SK-N-SH (cell line): ENCODE results near the gene BCAS4. TPM values are rescaled to one million over a fixed set of nuclear protein-coding genes. Genes with fewer than 3 reads are reported as not detected.

Experiments used
- CTCF ChIA-PET: fragments of 300-600, 350-600 bp; formaldehyde crosslinking; extraction: SDS; loops from one replicate; lab custom pipeline; 2021; lab: Yijun Ruan, JAX
- POLR2A ChIA-PET: fragments of 350-600 bp; sonication (Branson Sonifier 250); formaldehyde crosslinking; extraction: SDS; loops from one replicate; lab custom pipeline; 2020; ENCODE audit warnings: antibody characterized with exemption, inconsistent platforms; lab: Yijun Ruan, JAX
- DNase-seq: peaks from one replicate; pipeline ENCODE4 v3.0.0; 2012
- H2AFZ ChIP-seq: fragments of 200-600 bp; sonication (generic); 2 replicates; pipeline ENCODE4 v1.8.1; 2016; ENCODE audit warnings: antibody characterized with exemption, mild to moderate bottlenecking, low read depth
- H3F3A ChIP-seq: fragments of 200-600 bp; sonication (generic); replicated peaks from 2 replicates; pipeline ENCODE3; 2016; ENCODE audit warnings: antibody characterized with exemption, mild to moderate bottlenecking; ENCODE audit not compliant: insufficient read depth
- H3K27ac ChIP-seq, 2 experiments: fragments of 200-500 bp in 1 of 2; fragments of 200-600 bp in 1 of 2; sonication (Bioruptor generic) in 1 of 2; sonication (generic), shearing (Covaris generic) in 1 of 2; 2 replicates each; pipeline versions ENCODE4 v1.5.1 to v1.6.1; 2014 to 2016; ENCODE audit warnings: low read depth in 2 of 2, inconsistent platforms in 1 of 2, low read length in 1 of 2, mild to moderate bottlenecking in 1 of 2, mixed read lengths in 1 of 2
- H3K27me3 ChIP-seq: fragments of 200-600 bp; sonication (generic), shearing (Covaris generic); 2 replicates; pipeline ENCODE4 v1.6.1; 2016; ENCODE audit warnings: mixed run types; ENCODE audit not compliant: insufficient read depth
- H3K36me3 ChIP-seq, 2 experiments: fragments of 200-500 bp in 1 of 2; fragments of 200-600 bp in 1 of 2; sonication (Bioruptor generic) in 1 of 2; sonication (generic) in 1 of 2; replicated peaks in 1 of 2; 2 replicates each; pipeline versions ENCODE3 to v1.5.1; 2014 to 2016; ENCODE audit warnings: low read length in 1 of 2, mild to moderate bottlenecking in 1 of 2; ENCODE audit not compliant: insufficient read depth in 2 of 2, control insufficient read depth in 1 of 2
- H3K4me1 ChIP-seq, 2 experiments: fragments of 200-500 bp in 1 of 2; fragments of 200-600 bp in 1 of 2; sonication (Bioruptor generic) in 1 of 2; sonication (generic), shearing (Covaris generic) in 1 of 2; 2 replicates each; pipeline versions ENCODE4 v1.5.1 to v1.6.1; 2014 to 2016; ENCODE audit warnings: low read depth in 1 of 2, low read length in 1 of 2, mixed run types in 1 of 2; ENCODE audit not compliant: insufficient read depth in 2 of 2, control insufficient read depth in 1 of 2
- H3K4me2 ChIP-seq: fragments of 200-600 bp; sonication (generic), shearing (Covaris generic); 2 replicates; pipeline ENCODE4 v1.6.1; 2017; ENCODE audit warnings: mixed run types
- H3K4me3 ChIP-seq, 2 experiments: fragments of 200-500 bp in 1 of 2; fragments of 200-600 bp in 1 of 2; sonication (Bioruptor generic) in 1 of 2; sonication (generic), shearing (Covaris generic) in 1 of 2; 2 replicates each; pipeline versions ENCODE4 v1.5.1 to v1.8.1; 2014 to 2016; ENCODE audit warnings: low read depth in 2 of 2, inconsistent platforms in 1 of 2, low read length in 1 of 2, mild to moderate bottlenecking in 1 of 2, mixed read lengths in 1 of 2, moderate library complexity in 1 of 2
- H3K79me2 ChIP-seq: fragments of 200-600 bp; sonication (generic); 2 replicates; pipeline ENCODE4 v1.8.1; 2017; ENCODE audit warnings: mild to moderate bottlenecking; ENCODE audit not compliant: insufficient read depth
- H3K9ac ChIP-seq: fragments of 200-600 bp; sonication (generic); 2 replicates; pipeline ENCODE4 v1.6.1; 2017; ENCODE audit warnings: mixed run types
- H3K9me2 ChIP-seq: fragments of 200-600 bp; sonication (generic); 2 replicates; pipeline ENCODE4 v1.6.1; 2017; ENCODE audit warnings: mixed run types
- H3K9me3 ChIP-seq: fragments of 200-600 bp; sonication (generic); 2 replicates; pipeline ENCODE4 v1.6.1; 2017; ENCODE audit warnings: mixed run types, mild to moderate bottlenecking, moderate library complexity
- H4K20me1 ChIP-seq: fragments of 200-600 bp; sonication (generic); 2 replicates; pipeline ENCODE4 v1.6.1; 2017; ENCODE audit warnings: mild to moderate bottlenecking, mixed run types; ENCODE audit not compliant: insufficient read depth
- EP300 ChIP-seq, 2 experiments: IDR thresholded peaks; 2 replicates each; pipeline versions ENCODE4 v1.4.0 to v1.6.1; 2012; ENCODE audit warnings: borderline replicate concordance in 1 of 2, low read depth in 1 of 2, low read length in 1 of 2
- FOSL2 ChIP-seq: IDR thresholded peaks from 2 replicates; pipeline ENCODE4 v1.4.0; 2012; ENCODE audit warnings: low read depth, mild to moderate bottlenecking, moderate library complexity, borderline replicate concordance
- GABPA ChIP-seq: IDR thresholded peaks from 2 replicates; pipeline ENCODE4 v1.4.0; 2012; ENCODE audit warnings: low read depth, mild to moderate bottlenecking
- JUND ChIP-seq: IDR thresholded peaks from 2 replicates; pipeline ENCODE4 v1.4.0; 2012
- MAX ChIP-seq: IDR thresholded peaks from 2 replicates; pipeline ENCODE4 v1.4.0; 2012; ENCODE audit warnings: low read depth
- MXI1 ChIP-seq: IDR thresholded peaks from 2 replicates; pipeline ENCODE4 v1.6.1; 2012; ENCODE audit warnings: mild to moderate bottlenecking, low read depth, low read length, improper control_type of control experiment
- NRF1 ChIP-seq: IDR thresholded peaks from 2 replicates; pipeline ENCODE4 v1.6.1; 2012; ENCODE audit warnings: low read depth, mild to moderate bottlenecking, low read length
- PBX3 ChIP-seq: IDR thresholded peaks from 2 replicates; pipeline ENCODE4; 2012
- POLR2AphosphoS5 ChIP-seq: IDR thresholded peaks from 2 replicates; pipeline ENCODE4 v1.6.1; 2012; ENCODE audit warnings: low read depth, low read length
- RCOR1 ChIP-seq: fragments of 150-350 bp; IDR thresholded peaks from 2 replicates; pipeline ENCODE4 v1.6.1; 2017; ENCODE audit warnings: antibody characterized with exemption, low read length
- SIN3A ChIP-seq: IDR thresholded peaks from 2 replicates; pipeline ENCODE4 v1.6.1; 2012; ENCODE audit warnings: low read depth, mild to moderate bottlenecking, low read length, moderate library complexity, borderline replicate concordance
- TCF12 ChIP-seq: IDR thresholded peaks from 2 replicates; pipeline ENCODE4 v1.4.0; 2012
- TEAD4 ChIP-seq: IDR thresholded peaks from 2 replicates; pipeline ENCODE4 v1.4.0; 2012; ENCODE audit warnings: mild to moderate bottlenecking, borderline replicate concordance; ENCODE audit not compliant: insufficient read depth
- USF1 ChIP-seq: IDR thresholded peaks from 2 replicates; pipeline ENCODE4 v1.4.0; 2012; ENCODE audit warnings: low read depth, borderline replicate concordance
- ZBTB33 ChIP-seq: IDR thresholded peaks from 2 replicates; pipeline ENCODE4 v1.4.0; 2012; ENCODE audit warnings: low read depth, borderline replicate concordance
- WGBS: methylation state at CpG from one replicate; pipeline ENCODE4 v1.1.6; 2017; ENCODE audit warnings: low lambda C conversion rate; 5-methylcytosine and 5-hydroxymethylcytosine counted together
- polyA plus RNA-seq, 3 experiments: library from polyadenylated mRNA; depleted of rRNA; stranded (reverse); fragments of >200 nt; gene quantifications; 2 replicates each; pipeline ENCODE4 v1.2.3, GENCODE V29; 2012

The BCAS4 gene
- polyA plus RNA-seq, 1 of the 3 experiments (the other 2 are of a cell fraction): 43.8 TPM

GRCh38 chr20:50913690-50914375 lies 119.0 kb downstream of the BCAS4 start:
- 74% methylated on average over 2 of the region's 2 CpGs for WGBS
- no peak for DNase-seq
- H3K4me2 ChIP-seq: peak overlapping the region; percentile 35
- H3K4me1 ChIP-seq: peaks cover 60 to 79% of the 10 kb centered on the region in 2 experiments
- H3K4me3 ChIP-seq: no peak overlapping the region
- no peak overlapping the region for H3K9ac ChIP-seq
- POLR2A ChIA-PET: interaction anchor here (0.5 to 1.5 kb wide), 2 partner anchors 11 to 18 kb away, joined by 3 to 4 read pairs; no protein-coding TSS in a partner anchor
- H3K36me3 ChIP-seq: peaks cover 27 to 28% of the 10 kb centered on the region in 2 experiments
- H3K27ac ChIP-seq: peak overlapping the region; percentile 71
- peaks cover 100% of the 10 kb centered on the region for H4K20me1 ChIP-seq
- H3K9me2 ChIP-seq: no peaks in the 10 kb centered on the region
- H3K27me3 ChIP-seq: no peaks in the 10 kb centered on the region
- H3F3A ChIP-seq: peaks cover 86% of the 10 kb centered on the region
- CTCF ChIA-PET: interaction anchor here (1.0 to 11.5 kb wide), 3 partner anchors 9 to 119 kb away, joined by 3 to 137 read pairs (median 32); partner anchors contain the start of genes ADNP and BCAS4
- peaks cover 97% of the 10 kb centered on the region for H3K79me2 ChIP-seq
- TF ChIP-seq SIN3A: peak; percentile 46; the same call in 1 of the 2 replicates
- no peak for TF ChIP-seq NRF1
- TF ChIP-seq EP300 (IDR thresholded peaks at IDR 0.05; ENCODE audit: borderline replicate concordance in 1 of 2, low read depth in 1 of 2, low read length in 1 of 2): peak in 1 of 2 experiments; percentile 17; a peak in 1 of 4 replicates
- TF ChIP-seq GABPA: no peak
- no peak for TF ChIP-seq RCOR1
- no peak for TF ChIP-seq ZBTB33
- no peak for TF ChIP-seq MXI1
- peak; percentile 64 for TF ChIP-seq FOSL2
- TF ChIP-seq PBX3: peak; percentile 92
- no peak for TF ChIP-seq POLR2AphosphoS5
- TF ChIP-seq TEAD4: no peak
- TF ChIP-seq JUND: peak; percentile 70
- TF ChIP-seq USF1: no peak
- peak; percentile 80 for TF ChIP-seq TCF12
- 0 out of 2 replicates have a peak, but pooled peaks have one; percentile 49 for TF ChIP-seq MAX
- no peak overlapping the region for H2AFZ ChIP-seq
- H3K9me3 ChIP-seq: no peaks in the 10 kb centered on the region
